T-helper 1 cell (primary cell): ENCODE results near the gene ZSWIM1.

Experiments
- DNase-seq, 5 donors: peaks; one replicate each; pipeline ENCODE4 v3.0.0-alpha.2; 2012 to 2020
- total RNA-seq, 4 donors: gene quantifications; one replicate each; lab custom pipeline; 2026; lab: John Stamatoyannopoulos, UW

ZSWIM1 gene
- 4.4 to 7.8 (median 6.5) reads per million in 4 donors for total RNA-seq

- peak; percentile 93 to 99 (median 96) for DNase-seq
These were observed at the start of gene ZSWIM1 for GRCh38 chr20:45880988-45881788. ZSWIM1 (plus strand) TSS chr20:45881227; CDS start chr20:45882593, 1,366 bp downstream.

GRCh38 chr20:45832619-45833018 lies 48.4 kb upstream of the ZSWIM1 start:
- DNase-seq, result no peak

- peak in 1 of 5 donors; percentile 40 for DNase-seq
These were observed 47.8 kb upstream of the ZSWIM1 start, which contains the start of gene SNX21 for GRCh38 chr20:45833030-45833882. SNX21 (plus strand) TSS chr20:45833799; CDS start chr20:45833920, 121 bp downstream.

- DNase-seq, result peak in 2 of 5 donors; percentile 41 to 46
These were observed 46.9 kb upstream of the ZSWIM1 start for GRCh38 chr20:45833883-45834796.

- DNase-seq, result no peak
These were observed 46.2 kb upstream of the ZSWIM1 start for GRCh38 chr20:45834797-45835161.

- no peak for DNase-seq
These were observed 45.7 kb upstream of the ZSWIM1 start for GRCh38 chr20:45835329-45835765.

- DNase-seq, result no peak
These were observed 45.2 kb upstream of the ZSWIM1 start for GRCh38 chr20:45835825-45836224.

- DNase-seq, result no peak
These were observed 44.2 kb upstream of the ZSWIM1 start for GRCh38 chr20:45836841-45837240.

- no peak for DNase-seq
These were observed 40.3 kb upstream of the ZSWIM1 start for GRCh38 chr20:45840700-45841198.

GRCh38 chr20:45841407-45842129 lies 39.5 kb upstream of the ZSWIM1 start:
- no peak for DNase-seq

GRCh38 chr20:45842169-45842812 lies 38.7 kb upstream of the ZSWIM1 start:
- DNase-seq, result no peak

GRCh38 chr20:45843506-45843905 lies 37.5 kb upstream of the ZSWIM1 start:
- DNase-seq, result no peak

- no peak for DNase-seq
These were observed 35.6 kb upstream of the ZSWIM1 start for GRCh38 chr20:45845452-45845851.

GRCh38 chr20:45848421-45848820 lies 32.6 kb upstream of the ZSWIM1 start:
- DNase-seq, result no peak

- DNase-seq, result no peak
These were observed 32.0 kb upstream of the ZSWIM1 start for GRCh38 chr20:45848969-45849582.

- no peak for DNase-seq
These were observed 30.8 kb upstream of the ZSWIM1 start for GRCh38 chr20:45850238-45850637.

- DNase-seq, result no peak
These were observed 30.1 kb upstream of the ZSWIM1 start for GRCh38 chr20:45850926-45851325.

- no peak for DNase-seq
These were observed 29.5 kb upstream of the ZSWIM1 start for GRCh38 chr20:45851501-45851900.

- no peak for DNase-seq
These were observed 28.7 kb upstream of the ZSWIM1 start for GRCh38 chr20:45852326-45852725.

- DNase-seq, result no peak
These were observed 27.5 kb upstream of the ZSWIM1 start for GRCh38 chr20:45853484-45853883.
